ENCODE data around the gene NOL7. TPM values are rescaled to one million over a fixed set of nuclear protein-coding genes. Genes with fewer than 3 reads are reported as not detected.
A peak's percentile ranks its signal among the peaks of the same experiment; 100 is the strongest.

NOL7 gene
- total RNA-seq, 1 experiment from 2014 or later = 75.9 TPM

- no peaks in the 10 kb centered on the region for H3K27me3 ChIP-seq (ENCODE audit: insufficient read depth, low read depth)
- H3K4me2 ChIP-seq = no peak overlapping the region
- no TSS peak for BruUV-seq (replicated peaks)
- intact Hi-C loops (cut with micrococcal nuclease; ENCODE audit: unreplicated experiment) = no loop called here
- H3K27ac ChIP-seq = peak overlapping the region; percentile 46
- no peak overlapping the region for H2AFZ ChIP-seq
- peaks cover 21% of the 10 kb centered on the region for H3F3A ChIP-seq (ENCODE audit: insufficient read depth, low read depth)
- no peaks in the 10 kb centered on the region for H3K9me2 ChIP-seq (ENCODE audit: insufficient read depth)
- TF ChIP-seq EZH2 (IDR thresholded peaks at IDR 0.05; ENCODE audit: low read depth) = no peak
- no peak for TF ChIP-seq CTCF (conservative IDR thresholded peaks at IDR 0.05)
- peaks cover 41% of the 10 kb centered on the region for H3K79me2 ChIP-seq (ENCODE audit: low read depth)
- no peaks in the 10 kb centered on the region for H3K9me3 ChIP-seq (ENCODE audit: insufficient read depth, low read depth)
- H4K20me1 ChIP-seq (ENCODE audit: insufficient read depth) = peaks cover 4% of the 10 kb centered on the region; the same call in 1 of the 2 replicates
- no peak overlapping the region for H3K4me3 ChIP-seq
- peaks cover 40% of the 10 kb centered on the region for H3K36me3 ChIP-seq (ENCODE audit: low read depth)
- peaks cover 14% of the 10 kb centered on the region for H3K4me1 ChIP-seq (replicated peaks; ENCODE audit: insufficient read depth)
- POLR2A ChIA-PET (ENCODE audit: unreplicated experiment) = no interaction called here
- CTCF ChIA-PET = interaction anchor here (0.6 kb wide), 1 partner anchor 20 kb away, joined by 8 read pairs; no protein-coding TSS in a partner anchor
- no peak for DNase-seq
Measured at GRCh38 chr6:13649393-13649792, 34.3 kb downstream of the NOL7 start.

- no peaks in the 10 kb centered on the region for H3K27me3 ChIP-seq (ENCODE audit: insufficient read depth, low read depth)
- BruUV-seq (replicated peaks) = no TSS peak
- DNase-seq = no peak
- no peak overlapping the region for H3K27ac ChIP-seq
- H4K20me1 ChIP-seq (ENCODE audit: insufficient read depth) = peaks cover 12% of the 10 kb centered on the region; the same call in 1 of the 2 replicates
- no peak overlapping the region for H3K4me3 ChIP-seq
- ChIA-PET CTCF (no interaction called here), POLR2A (ENCODE audit: unreplicated experiment) (interaction anchor here (0.6 kb wide), 1 partner anchor 29 kb away, joined by 3 read pairs; no protein-coding TSS in a partner anchor)
- intact Hi-C loops (cut with micrococcal nuclease; ENCODE audit: unreplicated experiment) = no loop called here
- TF ChIP-seq EZH2 (IDR thresholded peaks at IDR 0.05; ENCODE audit: low read depth) (no peak), CTCF (conservative IDR thresholded peaks at IDR 0.05) (no peak)
- peaks cover 30% of the 10 kb centered on the region for H3F3A ChIP-seq (ENCODE audit: insufficient read depth, low read depth)
- H2AFZ ChIP-seq = no peak overlapping the region
- H3K79me2 ChIP-seq (ENCODE audit: low read depth) = peaks cover 54% of the 10 kb centered on the region
- H3K4me2 ChIP-seq = no peak overlapping the region
- no peaks in the 10 kb centered on the region for H3K9me3 ChIP-seq (ENCODE audit: insufficient read depth, low read depth)
- H3K9me2 ChIP-seq (ENCODE audit: insufficient read depth) = no peaks in the 10 kb centered on the region
- H3K4me1 ChIP-seq (replicated peaks; ENCODE audit: insufficient read depth) = peaks cover 14% of the 10 kb centered on the region
- H3K36me3 ChIP-seq (ENCODE audit: low read depth) = peaks cover 33% of the 10 kb centered on the region; the same call in 1 of the 2 replicates
Measured at GRCh38 chr6:13653296-13653695, 38.2 kb downstream of the NOL7 start.

GRCh38 chr6:13654496-13654895 is 39.4 kb downstream of the NOL7 start:
- H3K36me3 ChIP-seq (ENCODE audit: low read depth) = peaks cover 26% of the 10 kb centered on the region
- peaks cover 58% of the 10 kb centered on the region for H3K79me2 ChIP-seq (ENCODE audit: low read depth)
- BruUV-seq (replicated peaks) = no TSS peak
- no peaks in the 10 kb centered on the region for H3K9me3 ChIP-seq (ENCODE audit: insufficient read depth, low read depth)
- intact Hi-C loops (cut with micrococcal nuclease; ENCODE audit: unreplicated experiment) = loop anchor here (2.0 kb wide), 1 partner anchor 58 kb away; no protein-coding TSS in a partner anchor
- DNase-seq = no peak
- H4K20me1 ChIP-seq (ENCODE audit: insufficient read depth) = peaks cover 16% of the 10 kb centered on the region; the same call in 1 of the 2 replicates
- CTCF ChIA-PET = no interaction called here
- H3K4me1 ChIP-seq (replicated peaks; ENCODE audit: insufficient read depth) = peaks cover 5% of the 10 kb centered on the region
- no peak overlapping the region for H3K4me2 ChIP-seq
- TF ChIP-seq EZH2 (IDR thresholded peaks at IDR 0.05; ENCODE audit: low read depth) = no peak
- TF ChIP-seq CTCF (conservative IDR thresholded peaks at IDR 0.05) = no peak
- H3K4me3 ChIP-seq = no peak overlapping the region
- H3K27me3 ChIP-seq (ENCODE audit: insufficient read depth, low read depth) = no peaks in the 10 kb centered on the region
- H3K9me2 ChIP-seq (ENCODE audit: insufficient read depth) = no peaks in the 10 kb centered on the region
- peaks cover 23% of the 10 kb centered on the region for H3F3A ChIP-seq (ENCODE audit: insufficient read depth, low read depth)
- H2AFZ ChIP-seq = no peak overlapping the region
- POLR2A ChIA-PET (ENCODE audit: unreplicated experiment) = interaction anchor here (0.6 kb wide), 1 partner anchor 22 kb away, joined by 3 read pairs; no protein-coding TSS in a partner anchor
- no peak overlapping the region for H3K27ac ChIP-seq

Data from PC-9 (cell line).